NCI-H2227 (cell line): ENCODE data around the gene SHF.

ENCODE experiments used
- DNase-seq: peaks from one replicate; lab custom pipeline; 2025; ENCODE audit not compliant: unreplicated experiment; lab: John Stamatoyannopoulos, UW

SHF gene

DNA sequence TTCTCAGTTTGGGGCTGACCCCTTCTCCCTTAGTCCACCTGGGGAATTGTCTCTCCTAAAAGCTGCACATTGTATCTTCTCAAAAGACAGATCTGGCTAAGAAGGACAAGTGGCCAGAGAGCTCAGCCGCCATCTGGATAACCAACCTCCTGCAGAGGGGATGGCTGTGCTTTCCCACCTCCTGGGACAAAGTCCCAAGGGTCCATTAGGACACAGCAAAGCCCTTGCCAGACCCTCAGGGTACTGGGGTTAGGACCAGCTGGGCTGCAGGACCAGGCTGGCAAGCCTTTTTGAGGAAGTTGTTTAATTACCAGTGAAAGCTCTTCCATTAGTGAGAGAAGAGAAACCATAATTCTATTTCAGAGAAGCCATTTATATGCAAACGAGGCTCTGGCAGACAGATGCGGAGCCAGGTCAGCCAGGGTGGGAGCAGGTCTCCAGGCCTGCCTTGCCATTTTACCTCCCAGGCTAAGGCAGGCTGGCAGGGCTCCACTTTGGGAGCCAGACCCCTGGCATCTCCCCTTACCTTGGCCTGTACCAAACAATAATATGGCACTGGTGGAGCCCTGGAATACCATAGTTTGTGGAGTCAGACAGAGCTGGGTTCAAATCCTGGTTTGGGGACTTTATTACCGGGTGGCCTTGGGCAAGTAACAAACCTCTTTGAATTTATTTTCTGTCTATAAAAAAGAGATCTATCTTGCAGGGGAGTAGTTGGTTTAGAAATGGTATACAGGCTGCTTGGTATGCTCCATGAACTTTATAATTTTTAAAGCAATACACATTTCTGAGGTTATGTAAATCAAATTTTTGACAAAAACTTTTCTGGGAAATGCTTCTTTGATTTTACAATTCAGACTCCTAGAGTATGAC is 17.9 kb downstream of the SHF start:
- DNase-seq: no peak

DNA sequence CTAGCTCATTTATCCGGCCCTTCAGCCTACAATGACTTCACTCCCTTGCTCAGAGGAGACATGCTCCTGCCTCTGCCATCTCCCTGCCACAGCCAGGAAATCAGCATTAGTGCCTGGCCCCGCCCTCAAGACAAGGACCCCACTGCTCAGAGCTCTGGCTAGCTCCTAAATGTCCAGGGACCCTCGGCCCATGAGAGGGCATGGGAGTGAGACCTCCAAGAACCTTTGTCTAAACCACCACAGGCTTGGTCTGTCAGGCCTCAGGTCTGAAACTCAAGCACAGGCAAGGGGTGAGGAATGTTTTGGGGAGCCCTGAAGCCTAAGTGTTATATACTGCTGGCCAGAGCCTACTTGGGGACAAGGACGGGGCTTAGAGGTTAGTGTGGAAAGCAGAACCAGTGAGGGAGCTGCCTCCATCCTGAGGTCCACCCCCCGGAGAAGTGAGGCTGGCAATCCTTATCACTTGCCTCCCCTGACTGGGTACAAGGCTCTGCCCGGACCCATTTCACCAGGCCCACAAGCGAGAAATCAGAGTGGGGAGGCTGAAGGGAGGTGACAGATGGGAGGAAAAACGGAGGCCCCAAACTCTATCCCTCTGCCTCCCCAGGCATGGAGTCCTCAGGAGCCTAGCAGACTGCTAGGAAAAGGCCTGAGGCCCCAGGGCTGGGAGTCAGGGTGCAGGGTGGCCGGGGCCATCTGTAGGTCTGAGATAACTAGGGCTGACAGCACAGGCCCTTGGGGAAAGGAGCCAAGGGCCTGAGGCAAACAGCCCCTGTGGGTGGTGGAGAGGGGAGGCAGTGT is 18.8 kb downstream of the SHF start:
- DNase-seq: no peak

GRCh38 chr15:45168286-45168685 is 19.5 kb downstream of the SHF start:
- no peak for DNase-seq

- no peak for DNase-seq
Measured at GRCh38 chr15:45167631-45168205, 20.0 kb downstream of the SHF start.

DNA sequence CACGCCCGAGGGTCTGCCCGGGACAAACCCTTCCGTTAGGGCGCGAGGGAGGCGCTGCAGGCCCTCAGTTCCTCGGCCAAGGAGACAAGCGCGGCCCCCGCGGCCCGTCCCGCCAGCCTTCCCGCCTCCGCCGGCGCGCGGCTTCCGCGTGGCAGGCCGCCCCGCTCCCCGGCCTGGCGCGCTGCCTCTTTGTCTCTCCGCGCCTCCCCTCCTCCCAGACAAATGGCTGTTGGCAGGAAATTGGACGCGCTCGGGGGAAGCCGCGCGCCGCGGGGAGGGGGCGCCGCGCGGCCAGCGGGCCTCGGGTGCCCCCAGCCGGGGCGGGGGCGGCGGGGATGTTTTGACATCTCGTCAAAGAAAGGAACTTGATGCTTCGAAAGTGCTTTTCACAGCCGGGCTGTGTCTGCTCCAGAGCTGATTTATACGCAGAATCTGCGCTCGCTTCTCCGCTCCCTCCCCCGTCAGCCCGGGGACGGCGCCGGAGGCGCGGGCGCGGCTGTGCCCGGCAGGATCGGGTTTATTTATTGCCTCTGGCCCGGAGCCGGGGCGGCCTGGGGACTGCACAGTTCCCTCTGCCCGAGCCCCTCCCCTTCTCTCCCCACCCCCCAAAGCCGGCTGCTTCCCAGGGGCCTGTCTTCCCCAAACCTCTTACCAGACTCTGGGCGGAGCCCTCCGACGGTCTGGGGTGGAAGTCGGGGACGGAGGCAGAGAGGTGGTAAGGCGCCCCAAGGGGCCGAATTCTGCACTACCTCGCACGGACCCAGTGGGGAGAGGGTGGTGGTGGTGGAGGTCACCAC is 20.7 kb downstream of the SHF start:
- DNase-seq: peak; percentile 79

- no peak for DNase-seq
Measured at GRCh38 chr15:45165536-45165935, 22.2 kb downstream of the SHF start.

DNA sequence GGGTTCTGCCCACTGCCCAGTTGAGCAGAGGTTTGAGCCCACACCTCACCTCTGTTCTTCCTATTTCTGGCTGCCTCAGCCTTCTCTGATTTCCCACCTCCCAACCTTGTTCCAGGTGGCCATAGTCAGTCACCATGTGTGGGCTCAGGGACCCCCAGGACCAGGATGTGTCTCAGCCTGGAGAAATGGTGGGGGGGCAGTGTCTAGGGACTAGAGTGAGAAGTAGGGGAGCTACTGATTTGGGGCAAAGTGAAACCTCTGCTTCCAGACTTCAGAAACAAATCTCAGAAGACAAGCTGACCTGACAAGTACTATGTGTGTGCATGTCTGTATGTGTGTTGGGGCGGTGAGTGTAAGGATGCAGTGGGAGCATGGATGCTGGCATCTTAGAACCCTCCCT is 22.9 kb downstream of the SHF start:
- no peak for DNase-seq

- no peak for DNase-seq
Measured at GRCh38 chr15:45163508-45163856, 24.3 kb downstream of the SHF start.

DNA sequence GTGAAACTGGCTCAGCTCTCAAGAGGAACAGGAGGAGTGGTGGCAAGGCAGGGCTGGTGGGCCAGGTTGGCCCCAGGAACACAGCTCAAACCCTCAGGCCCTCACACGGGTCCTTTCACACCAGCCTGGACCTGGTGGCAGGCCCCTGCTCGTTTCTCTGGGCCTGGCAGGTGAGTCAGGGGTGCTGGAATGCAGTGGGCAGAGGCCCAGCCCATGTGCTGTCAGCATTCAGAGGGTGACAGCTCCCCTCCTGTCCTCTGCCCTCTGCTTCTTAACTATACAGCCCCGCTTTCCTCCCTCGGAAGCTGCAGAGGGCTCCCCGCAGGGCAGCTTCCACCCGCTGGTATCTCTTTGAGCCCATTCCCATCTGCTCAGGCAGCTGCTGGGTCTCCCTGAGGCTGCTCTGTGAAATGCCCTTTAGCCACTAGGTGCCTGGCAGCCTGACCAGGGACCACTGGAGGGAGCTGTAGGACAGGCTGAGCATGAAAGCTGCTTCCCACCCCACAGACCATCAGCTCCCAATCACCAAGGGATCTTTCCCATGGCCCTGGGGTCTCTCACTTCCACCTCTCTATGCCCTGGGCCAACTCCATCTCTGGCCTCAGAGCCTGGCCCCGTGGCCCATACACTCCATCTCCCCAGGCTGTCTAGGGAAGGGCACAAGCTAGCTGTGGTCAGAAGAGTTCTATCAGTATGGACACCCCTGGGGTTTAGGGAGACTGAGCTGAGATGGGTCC is 24.8 kb downstream of the SHF start:
- peak; percentile 73 for DNase-seq

GRCh38 chr15:45161666-45162065 is 26.1 kb downstream of the SHF start:
- DNase-seq: no peak

GRCh38 chr15:45157974-45158373 is 29.8 kb downstream of the SHF start:
- DNase-seq: no peak

- DNase-seq: no peak
Measured at GRCh38 chr15:45156744-45157455, 30.9 kb downstream of the SHF start.

GRCh38 chr15:45155739-45156138 is 32.0 kb downstream of the SHF start:
- DNase-seq: no peak

- no peak for DNase-seq
Measured at GRCh38 chr15:45151998-45152828, 35.6 kb downstream of the SHF start.

GRCh38 chr15:45150997-45151396 is 36.8 kb downstream of the SHF start:
- no peak for DNase-seq

DNA sequence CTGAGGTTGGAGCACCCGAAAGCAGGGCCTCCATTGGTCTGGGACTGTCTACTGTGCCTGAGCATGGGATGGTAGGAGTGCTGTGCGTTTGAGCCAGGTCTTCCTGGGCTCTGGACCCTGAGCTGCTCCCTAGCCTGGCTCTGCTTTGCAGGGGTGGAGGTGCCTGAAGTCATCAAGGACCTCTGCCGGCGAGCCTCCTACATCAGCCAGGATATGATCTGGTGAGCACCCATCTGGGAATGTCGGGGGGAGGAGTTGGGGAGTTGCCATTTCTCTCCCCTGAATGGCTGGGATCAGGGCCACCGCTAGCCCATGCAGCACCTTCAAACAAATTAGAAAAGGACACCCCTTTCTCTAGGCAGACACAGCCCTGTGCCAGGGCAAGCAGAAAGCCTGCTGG is 37.3 kb downstream of the SHF start:
- no peak for DNase-seq

- DNase-seq: no peak
Measured at GRCh38 chr15:45149060-45149459, 38.7 kb downstream of the SHF start.

GRCh38 chr15:45148076-45149059 is 39.4 kb downstream of the SHF start:
- DNase-seq: no peak
